Prostate gland (tissue), 2 donors: ENCODE data around the gene RPRD1B.

Source experiments
- POLR2A ChIP-seq: fragments of 450-650 bp; IDR thresholded peaks from one replicate; pipeline ENCODE4 v1.6.1; 2016; ENCODE audit warnings: antibody characterized with exemption, mild to moderate bottlenecking
- POLR2AphosphoS5 ChIP-seq: sonication (generic); formaldehyde crosslinking; IDR thresholded peaks from one replicate; pipeline ENCODE4 v1.6.1; 2017; ENCODE audit warnings: antibody characterized with exemption
- TF ChIP-seq, protein P1 (sequence below), 4 experiments: fragments of 200-600 bp in 2 of 4; fragments of 450-650 bp in 2 of 4; sonication (generic) in 2 of 4; IDR thresholded peaks; 1 replicate in 3 of 4; 2 replicates in 1 of 4; pipeline ENCODE4 v1.5.1; 2016 to 2019; ENCODE audit warnings: antibody characterized with exemption in 4 of 4, mild to moderate bottlenecking in 2 of 4, moderate library complexity in 2 of 4

DNA sequence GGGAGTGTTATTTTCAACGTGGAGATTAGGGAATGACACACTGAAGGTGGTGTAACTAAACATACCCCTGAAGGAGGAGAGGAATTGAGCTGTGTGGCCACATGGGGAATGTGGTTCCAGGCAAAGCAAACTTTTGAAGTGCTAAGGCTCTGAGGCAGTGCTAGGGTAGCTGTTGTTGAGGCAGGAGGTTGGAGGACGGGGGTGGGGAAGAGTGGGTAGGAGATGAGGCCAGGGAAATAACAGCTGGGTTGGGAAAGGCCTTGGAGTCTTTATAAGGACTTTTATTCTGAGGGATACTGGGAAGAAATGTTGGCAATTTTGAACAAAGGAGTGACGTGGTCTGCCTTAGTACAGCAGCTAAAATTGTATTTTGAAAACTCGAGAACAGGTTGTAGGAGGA is 13.0 kb downstream of the RPRD1B start:
- TF ChIP-seq, protein P1, sequence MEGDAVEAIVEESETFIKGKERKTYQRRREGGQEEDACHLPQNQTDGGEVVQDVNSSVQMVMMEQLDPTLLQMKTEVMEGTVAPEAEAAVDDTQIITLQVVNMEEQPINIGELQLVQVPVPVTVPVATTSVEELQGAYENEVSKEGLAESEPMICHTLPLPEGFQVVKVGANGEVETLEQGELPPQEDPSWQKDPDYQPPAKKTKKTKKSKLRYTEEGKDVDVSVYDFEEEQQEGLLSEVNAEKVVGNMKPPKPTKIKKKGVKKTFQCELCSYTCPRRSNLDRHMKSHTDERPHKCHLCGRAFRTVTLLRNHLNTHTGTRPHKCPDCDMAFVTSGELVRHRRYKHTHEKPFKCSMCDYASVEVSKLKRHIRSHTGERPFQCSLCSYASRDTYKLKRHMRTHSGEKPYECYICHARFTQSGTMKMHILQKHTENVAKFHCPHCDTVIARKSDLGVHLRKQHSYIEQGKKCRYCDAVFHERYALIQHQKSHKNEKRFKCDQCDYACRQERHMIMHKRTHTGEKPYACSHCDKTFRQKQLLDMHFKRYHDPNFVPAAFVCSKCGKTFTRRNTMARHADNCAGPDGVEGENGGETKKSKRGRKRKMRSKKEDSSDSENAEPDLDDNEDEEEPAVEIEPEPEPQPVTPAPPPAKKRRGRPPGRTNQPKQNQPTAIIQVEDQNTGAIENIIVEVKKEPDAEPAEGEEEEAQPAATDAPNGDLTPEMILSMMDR (IDR thresholded peaks at IDR 0.05) = no peak
- TF ChIP-seq POLR2AphosphoS5 (no peak), POLR2A (no peak)
